SU-DHL-6 (cell line): ENCODE results near the gene ADAM12.

ENCODE experiments used
- CTCF ChIP-seq: fragments of 200-600 bp; sonication (generic); IDR thresholded peaks from one replicate; pipeline ENCODE4 v1.5.1; 2017; ENCODE audit warnings: antibody characterized with exemption, mild to moderate bottlenecking, low read length, moderate library complexity; ENCODE audit not compliant: insufficient read depth, poor library complexity, severe bottlenecking
- EZH2phosphoT487 ChIP-seq: fragments of 200-600 bp; sonication (generic), shearing (Covaris generic); conservative IDR thresholded peaks from 2 replicates; pipeline ENCODE4 v1.6.1; 2018; ENCODE audit warnings: mild to moderate bottlenecking, antibody characterized with exemption, low read length, moderate library complexity, mixed read lengths

GRCh38 chr10:126210051-126210651 lies 178.1 kb downstream of the ADAM12 start:
- no peak for TF ChIP-seq CTCF
- TF ChIP-seq EZH2phosphoT487: no peak
